Esophagus squamous epithelium (tissue), 4 donors: Measurements from ENCODE around the gene ESRRB.

Experiments used
- CTCF ChIP-seq, 6 experiments: fragments of 450-650 bp in 4 of 6; fragments of 200-600 bp in 2 of 6; sonication (generic) in 2 of 6; IDR thresholded peaks; one replicate each; pipeline ENCODE4 v1.5.1; 2016 to 2019; ENCODE audit warnings: antibody characterized with exemption in 6 of 6, mild to moderate bottlenecking in 4 of 6, moderate library complexity in 4 of 6
- POLR2A ChIP-seq, 4 donors: fragments of 450-650 bp; IDR thresholded peaks; one replicate each; pipeline ENCODE4 v1.6.1; 2017; ENCODE audit warnings: antibody characterized with exemption in 4 of 4, mild to moderate bottlenecking in 4 of 4, moderate library complexity in 3 of 4

DNA sequence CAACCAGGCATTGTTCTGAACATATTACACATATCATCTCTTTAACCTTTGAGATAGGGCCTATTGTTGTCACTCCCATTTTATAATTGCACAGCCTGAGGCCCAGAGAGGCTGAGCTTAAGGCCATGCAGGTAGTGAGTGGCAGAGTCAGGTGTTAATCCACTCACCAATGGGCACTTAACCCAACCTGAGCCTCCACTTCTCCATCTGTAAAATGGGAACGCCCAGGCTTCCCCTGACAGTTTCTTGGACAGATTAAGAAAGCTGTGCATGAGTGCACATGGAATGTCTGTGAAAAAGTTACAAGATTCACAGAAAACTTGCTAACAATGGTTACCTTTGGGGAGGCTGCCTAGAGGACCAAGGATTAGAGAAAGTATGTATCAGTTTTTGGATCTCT, 32.9 kb downstream of the ESRRB start:
- TF ChIP-seq POLR2A (IDR thresholded peaks at IDR 0.05) (no peak), CTCF (IDR thresholded peaks at IDR 0.05) (no peak)
